Endothelial cell (in vitro differentiated cells): ENCODE results near the gene NPR2. TPM values are rescaled to one million over a fixed set of nuclear protein-coding genes. Genes with fewer than 3 reads are reported as not detected.

ENCODE experiments used
- DNase-seq: peaks from one replicate; pipeline ENCODE4 v3.0.0; 2021; ENCODE audit warnings: low spot score
- H3K27ac Mint-ChIP-seq: one replicate; pipeline ENCODE4 v1.8.0; 2021; ENCODE audit warnings: mixed read lengths, inconsistent platforms; ENCODE audit not compliant: unreplicated experiment
- H3K27me3 Mint-ChIP-seq: one replicate; pipeline ENCODE4 v1.8.0; 2021; ENCODE audit warnings: mild to moderate bottlenecking, moderate library complexity, mixed read lengths, inconsistent platforms; ENCODE audit not compliant: unreplicated experiment
- H3K36me3 Mint-ChIP-seq: one replicate; pipeline ENCODE4 v1.8.0; 2021; ENCODE audit warnings: mild to moderate bottlenecking, low read depth, mixed read lengths, inconsistent platforms; ENCODE audit not compliant: unreplicated experiment
- H3K4me1 Mint-ChIP-seq: one replicate; pipeline ENCODE4 v1.8.0; 2021; ENCODE audit warnings: mild to moderate bottlenecking, mixed read lengths, inconsistent platforms; ENCODE audit not compliant: unreplicated experiment
- H3K4me3 Mint-ChIP-seq: one replicate; pipeline ENCODE4 v1.8.0; 2021; ENCODE audit warnings: mild to moderate bottlenecking, mixed read lengths, inconsistent platforms; ENCODE audit not compliant: unreplicated experiment
- H3K9me3 Mint-ChIP-seq: one replicate; pipeline ENCODE4 v1.8.0; 2021; ENCODE audit warnings: mixed read lengths, inconsistent platforms; ENCODE audit not compliant: unreplicated experiment
- CTCF ChIP-seq: fragments of 200-600 bp; sonication (generic); IDR thresholded peaks from one replicate; pipeline ENCODE4 v1.5.0; 2021; ENCODE audit warnings: antibody characterized with exemption; ENCODE audit not compliant: unreplicated experiment
- total RNA-seq: library from RNA; stranded (reverse); fragmentation: NEBNext Ultra II Directional; extraction: Animal tissue kit (Norgen Biotek cat#: 25700); gene quantifications from one replicate; pipeline ENCODE4 v1.2.1, GENCODE V29; 2021; ENCODE audit not compliant: unreplicated experiment

The NPR2 gene
- total RNA-seq, 1 donor from 2014 or later: 30.8 TPM

- Mint-ChIP-seq H3K36me3 (peaks cover 8% of the 10 kb centered on the region), H3K27ac (no peak overlapping the region), H3K9me3 (no peaks in the 10 kb centered on the region), H3K4me1 (peaks cover 48% of the 10 kb centered on the region), H3K27me3 (peaks cover 28% of the 10 kb centered on the region), H3K4me3 (no peak overlapping the region)
- TF ChIP-seq CTCF: no peak
- no peak for DNase-seq
Observed at GRCh38 chr9:35832814-35833213, 41.4 kb downstream of the NPR2 start.

GRCh38 chr9:35834260-35835215 is 43.1 kb downstream of the NPR2 start:
- Mint-ChIP-seq H3K27ac (peak overlapping the region; percentile 19), H3K4me1 (peaks cover 39% of the 10 kb centered on the region), H3K9me3 (no peaks in the 10 kb centered on the region), H3K27me3 (peaks cover 22% of the 10 kb centered on the region), H3K4me3 (peak overlapping the region; percentile 68), H3K36me3 (peaks cover 8% of the 10 kb centered on the region)
- DNase-seq: no peak
- TF ChIP-seq CTCF: no peak

- Mint-ChIP-seq H3K36me3 (peaks cover 8% of the 10 kb centered on the region), H3K27me3 (peaks cover 22% of the 10 kb centered on the region), H3K27ac (no peak overlapping the region), H3K4me1 (peaks cover 32% of the 10 kb centered on the region), H3K4me3 (no peak overlapping the region), H3K9me3 (no peaks in the 10 kb centered on the region)
- DNase-seq: no peak
- no peak for TF ChIP-seq CTCF
Observed at GRCh38 chr9:35835216-35835632, 43.8 kb downstream of the NPR2 start.

GRCh38 chr9:35835766-35836165 is 44.4 kb downstream of the NPR2 start:
- peaks cover 30% of the 10 kb centered on the region for H3K4me1 Mint-ChIP-seq
- no peaks in the 10 kb centered on the region for H3K9me3 Mint-ChIP-seq
- peak overlapping the region; percentile 61 for H3K4me3 Mint-ChIP-seq
- no peak overlapping the region for H3K27ac Mint-ChIP-seq
- peaks cover 19% of the 10 kb centered on the region for H3K27me3 Mint-ChIP-seq
- no peak for DNase-seq
- H3K36me3 Mint-ChIP-seq: peaks cover 8% of the 10 kb centered on the region
- TF ChIP-seq CTCF: no peak

- no peak overlapping the region for H3K4me3 Mint-ChIP-seq
- H3K36me3 Mint-ChIP-seq: peaks cover 8% of the 10 kb centered on the region
- H3K27me3 Mint-ChIP-seq: peaks cover 19% of the 10 kb centered on the region
- peaks cover 30% of the 10 kb centered on the region for H3K4me1 Mint-ChIP-seq
- no peaks in the 10 kb centered on the region for H3K9me3 Mint-ChIP-seq
- no peak for DNase-seq
- no peak overlapping the region for H3K27ac Mint-ChIP-seq
- no peak for TF ChIP-seq CTCF
Observed at GRCh38 chr9:35836595-35836994, 45.2 kb downstream of the NPR2 start.
